Calu3 (cell line): ENCODE data around the gene MYADML2. TPM values are rescaled to one million over a fixed set of nuclear protein-coding genes. Genes with fewer than 3 reads are reported as not detected.

Experiments
- BruUV-seq: library from RNA; stranded (reverse); fragments of 400-500 nt; replicated peaks from 2 replicates; lab custom pipeline; 2021; lab: Mats Ljungman, UMichigan
- CTCF ChIA-PET: fragments of 300-600 bp; sonication (Branson Sonifier 250); formaldehyde crosslinking; loops from one replicate; lab custom pipeline; 2022; ENCODE audit warnings: antibody characterized with exemption; lab: Charles Lee
- DNase-seq: peaks from one replicate; pipeline ENCODE4 v3.0.0; 2022
- H3K27ac Mint-ChIP-seq: one replicate; pipeline ENCODE4 v1.8.0; 2022; ENCODE audit warnings: mixed read lengths; ENCODE audit not compliant: unreplicated experiment
- H3K27me3 Mint-ChIP-seq: one replicate; pipeline ENCODE4 v1.8.0; 2022; ENCODE audit warnings: mixed read lengths; ENCODE audit not compliant: unreplicated experiment
- H3K36me3 Mint-ChIP-seq: one replicate; pipeline ENCODE4 v1.8.0; 2022; ENCODE audit warnings: mild to moderate bottlenecking, moderate library complexity, mixed read lengths; ENCODE audit not compliant: insufficient read depth, unreplicated experiment
- H3K4me1 Mint-ChIP-seq: one replicate; pipeline ENCODE4 v1.8.0; 2022; ENCODE audit warnings: mild to moderate bottlenecking, low read depth, mixed read lengths; ENCODE audit not compliant: unreplicated experiment
- H3K4me3 Mint-ChIP-seq: one replicate; pipeline ENCODE4 v1.8.0; 2022; ENCODE audit warnings: mild to moderate bottlenecking, low read depth, moderate library complexity, mixed read lengths; ENCODE audit not compliant: unreplicated experiment
- H3K9me3 Mint-ChIP-seq: one replicate; pipeline ENCODE4 v1.8.0; 2022; ENCODE audit warnings: low read depth, mixed read lengths; ENCODE audit not compliant: unreplicated experiment
- CTCF ChIP-seq: fragments of 200-600 bp; IDR thresholded peaks from one replicate; pipeline ENCODE4 v1.8.0; 2022; ENCODE audit warnings: antibody characterized with exemption; ENCODE audit not compliant: unreplicated experiment
- intact Hi-C: fragments of 100-400 bp; cut with micrococcal nuclease; formaldehyde crosslinking; loops from one replicate; pipeline ENCODE4 v1.10.0; 2022; ENCODE audit not compliant: unreplicated experiment
- total RNA-seq: library from RNA; stranded (reverse); gene quantifications from 2 replicates; pipeline ENCODE4 v1.2.3, GENCODE V29; 2022

The MYADML2 gene
- total RNA-seq, 1 experiment from 2014 or later: not detected

GRCh38 chr17:81930142-81931125, 16.6 kb downstream of the MYADML2 start:
- no peaks in the 10 kb centered on the region for H3K9me3 Mint-ChIP-seq
- peak; percentile 41 for DNase-seq
- H3K27me3 Mint-ChIP-seq: no peaks in the 10 kb centered on the region
- no peak overlapping the region for H3K4me3 Mint-ChIP-seq
- no peak overlapping the region for H3K27ac Mint-ChIP-seq
- H3K36me3 Mint-ChIP-seq: peaks cover 73% of the 10 kb centered on the region
- TF ChIP-seq CTCF: no peak
- H3K4me1 Mint-ChIP-seq: peaks cover 11% of the 10 kb centered on the region
- intact Hi-C loops: no loop called here
- BruUV-seq: TSS peak; percentile 7
- CTCF ChIA-PET: interaction anchor here (0.6 to 0.7 kb wide), 4 partner anchors 15 to 1768 kb away, joined by 4 to 6 read pairs (median 4); no protein-coding TSS in a partner anchor

GRCh38 chr17:81929253-81930141, 17.5 kb downstream of the MYADML2 start:
- intact Hi-C loops: no loop called here
- H3K27ac Mint-ChIP-seq: peak overlapping the region; percentile 58
- peaks cover 67% of the 10 kb centered on the region for H3K36me3 Mint-ChIP-seq
- H3K27me3 Mint-ChIP-seq: no peaks in the 10 kb centered on the region
- H3K4me1 Mint-ChIP-seq: peaks cover 11% of the 10 kb centered on the region
- CTCF ChIA-PET: interaction anchor here (0.6 to 1.1 kb wide), 4 partner anchors 12 to 88 kb away, joined by 3 to 6 read pairs (median 4); no protein-coding TSS in a partner anchor
- BruUV-seq: no TSS peak
- TF ChIP-seq CTCF: no peak
- H3K4me3 Mint-ChIP-seq: peak overlapping the region; percentile 60
- H3K9me3 Mint-ChIP-seq: no peaks in the 10 kb centered on the region
- no peak for DNase-seq

- peaks cover 11% of the 10 kb centered on the region for H3K4me1 Mint-ChIP-seq
- peak overlapping the region; percentile 60 for H3K4me3 Mint-ChIP-seq
- TF ChIP-seq CTCF: no peak
- H3K9me3 Mint-ChIP-seq: no peaks in the 10 kb centered on the region
- CTCF ChIA-PET: interaction anchor here (1.0 to 1.1 kb wide), 2 partner anchors 12 to 16 kb away, joined by 3 to 4 read pairs; no protein-coding TSS in a partner anchor
- no TSS peak for BruUV-seq
- H3K27ac Mint-ChIP-seq: peak overlapping the region; percentile 58
- no peak for DNase-seq
- peaks cover 62% of the 10 kb centered on the region for H3K36me3 Mint-ChIP-seq
- no peaks in the 10 kb centered on the region for H3K27me3 Mint-ChIP-seq
- intact Hi-C loops: no loop called here
These were observed 18.3 kb downstream of the MYADML2 start for GRCh38 chr17:81928544-81929252.
